Liver (tissue), 9 donors: ENCODE measurements around the gene CCNB2. TPM values are rescaled to one million over a fixed set of nuclear protein-coding genes. Genes with fewer than 3 reads are reported as not detected.

Experiments used
- DNase-seq: peaks from one replicate; pipeline ENCODE4 v3.0.0-alpha.2; 2017; ENCODE audit warnings: low spot score
- H3K27ac ChIP-seq, 2 donors: one replicate each; pipeline ENCODE4 v1.7.0; 2013; ENCODE audit warnings: inconsistent platforms in 2 of 2, low read length in 2 of 2, control low read depth in 1 of 2, low read depth in 1 of 2, mild to moderate bottlenecking in 1 of 2
- H3K27me3 ChIP-seq, 4 donors: one replicate each; pipeline versions ENCODE4 v1.6.1 to v1.7.0; 2013; ENCODE audit warnings: low read length in 3 of 4, inconsistent platforms in 1 of 4, mild to moderate bottlenecking in 1 of 4, moderate library complexity in 1 of 4; ENCODE audit not compliant: control insufficient read depth in 4 of 4, insufficient read depth in 4 of 4
- H3K36me3 ChIP-seq, 4 donors: one replicate each; pipeline versions ENCODE4 v1.6.1 to v1.7.0; 2013; ENCODE audit warnings: low read length in 3 of 4, mild to moderate bottlenecking in 3 of 4, low read depth in 1 of 4, moderate library complexity in 1 of 4; ENCODE audit not compliant: control insufficient read depth in 4 of 4, insufficient read depth in 3 of 4
- H3K4me1 ChIP-seq, 4 donors: one replicate each; pipeline versions ENCODE4 v1.6.1 to v1.7.0; 2013; ENCODE audit warnings: low read length in 3 of 4, mild to moderate bottlenecking in 3 of 4, moderate library complexity in 1 of 4; ENCODE audit not compliant: control insufficient read depth in 4 of 4, insufficient read depth in 4 of 4
- H3K4me3 ChIP-seq, 3 donors: one replicate each; pipeline versions ENCODE4 v1.6.1 to v1.7.0; 2013; ENCODE audit warnings: low read length in 3 of 3, control low read depth in 1 of 3, low read depth in 1 of 3, mild to moderate bottlenecking in 1 of 3
- H3K9ac ChIP-seq, 2 donors: one replicate each; pipeline ENCODE4 v1.7.0; 2013; ENCODE audit warnings: low read length in 2 of 2, mild to moderate bottlenecking in 2 of 2, moderate library complexity in 2 of 2, control low read depth in 1 of 2, low read depth in 1 of 2
- H3K9me3 ChIP-seq, 4 donors: one replicate each; pipeline versions ENCODE4 v1.6.1 to v1.7.0; 2013; ENCODE audit warnings: low read length in 3 of 4; ENCODE audit not compliant: control insufficient read depth in 4 of 4
- ATF3 ChIP-seq: IDR thresholded peaks from 2 replicates; pipeline ENCODE4 v1.6.1; 2016; ENCODE audit warnings: antibody characterized with exemption
- EGR1 ChIP-seq, 2 donors: IDR thresholded peaks; 2 replicates each; pipeline ENCODE4 v1.6.1; 2016 to 2018; ENCODE audit warnings: antibody characterized with exemption in 2 of 2, low read depth in 2 of 2
- FOXA1 ChIP-seq: IDR thresholded peaks from 2 replicates; pipeline ENCODE4 v1.6.1; 2016; ENCODE audit warnings: antibody characterized with exemption
- FOXA2 ChIP-seq: IDR thresholded peaks from 2 replicates; pipeline ENCODE4 v1.6.1; 2016; ENCODE audit warnings: antibody characterized with exemption
- GABPA ChIP-seq, 2 donors: IDR thresholded peaks in 1 of 2; conservative IDR thresholded peaks in 1 of 2; 2 replicates each; pipeline ENCODE4 v1.6.1; 2016; ENCODE audit warnings: antibody characterized with exemption in 2 of 2, mild to moderate bottlenecking in 1 of 2, moderate library complexity in 1 of 2
- HNF4G ChIP-seq: IDR thresholded peaks from 2 replicates; pipeline ENCODE4 v1.6.1; 2016; ENCODE audit warnings: antibody characterized with exemption
- JUND ChIP-seq, 2 donors: IDR thresholded peaks; 2 replicates each; pipeline ENCODE4 v1.6.1; 2016; ENCODE audit warnings: antibody characterized with exemption in 2 of 2
- NR2F2 ChIP-seq: IDR thresholded peaks from 2 replicates; pipeline ENCODE4 v1.6.1; 2016; ENCODE audit warnings: antibody characterized with exemption
- RXRA ChIP-seq, 2 donors: IDR thresholded peaks; 2 replicates each; pipeline ENCODE4 v1.6.1; 2017 to 2018; ENCODE audit warnings: antibody characterized with exemption in 2 of 2, mild to moderate bottlenecking in 1 of 2
- TAF1 ChIP-seq: conservative IDR thresholded peaks from 2 replicates; pipeline ENCODE4 v1.6.1; 2016; ENCODE audit warnings: antibody characterized with exemption, mild to moderate bottlenecking
- YY1 ChIP-seq: IDR thresholded peaks from 2 replicates; pipeline ENCODE4 v1.6.1; 2016; ENCODE audit warnings: antibody characterized with exemption, mild to moderate bottlenecking
- ZBTB33 ChIP-seq: IDR thresholded peaks from 2 replicates; pipeline ENCODE4 v1.6.1; 2016; ENCODE audit warnings: antibody characterized with exemption
- WGBS: extraction: QIAGEN DNeasy Blood & Tissue Kit; methylation state at CpG from one replicate; pipeline ENCODE4 v1.1.7; 2013; 5-methylcytosine and 5-hydroxymethylcytosine counted together
- polyA plus RNA-seq, 2 donors: library from polyadenylated mRNA; stranded (reverse) in 1 of 2; unstranded in 1 of 2; fragments of 200-250 nt in 1 of 2; fragments of >200 nt in 1 of 2; fragmentation: Nextera tagmentation in 1 of 2; extraction: Ambion mirVana in 1 of 2; gene quantifications; one replicate each; pipeline versions ENCODE4 v1.2.1 to v1.2.3, GENCODE V29; 2013 to 2015
- total RNA-seq, 2 donors: library from RNA; depleted of rRNA; stranded (reverse); fragments of >200 nt; gene quantifications; one replicate each; pipeline ENCODE4 v1.2.3, GENCODE V29; 2014
- TF ChIP-seq, protein P1 (sequence below): IDR thresholded peaks from 2 replicates; pipeline ENCODE4 v1.6.1; 2016; ENCODE audit warnings: antibody characterized with exemption
- TF ChIP-seq, protein P2 (sequence below): fragments of 150-350 bp; IDR thresholded peaks from 2 replicates; pipeline ENCODE4 v1.5.1; 2017; ENCODE audit warnings: improper control_type of control experiment, low read depth, low read length; ENCODE audit not compliant: missing input control
- TF ChIP-seq, protein P3 (sequence below): IDR thresholded peaks from 2 replicates; pipeline ENCODE4 v1.6.1; 2016; ENCODE audit warnings: antibody characterized with exemption, mild to moderate bottlenecking
- donor health status: healthy.
- donor health status: healthy.
- donor health status: healthy.
- donor health status: healthy.
- donor health status: healthy.

CCNB2 gene
- total and polyA plus RNA-seq, 4 donors: 0.42 to 53.1 (median 2.0) TPM

DNA sequence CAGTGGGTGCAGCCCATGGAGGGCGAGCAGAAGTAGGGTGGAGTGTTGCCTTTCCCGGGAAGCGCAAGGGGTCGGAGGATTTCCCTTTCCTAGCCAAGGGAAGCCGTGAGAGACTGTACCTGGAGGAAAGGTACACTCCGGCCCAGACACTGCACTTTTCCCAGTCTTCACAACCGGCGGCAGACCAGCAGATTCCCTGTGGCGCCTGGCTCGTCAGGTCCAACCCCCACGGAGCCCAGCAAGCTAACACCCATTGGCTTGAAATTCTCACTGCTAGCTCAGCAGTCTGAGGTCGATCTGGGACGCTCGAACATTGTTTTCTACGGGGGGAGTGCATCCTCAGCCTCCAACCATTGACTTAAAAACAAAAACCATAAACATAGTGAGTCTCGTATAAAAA lies 26.5 kb downstream of the CCNB2 start:
- no peaks in the 10 kb centered on the region for H3K27me3 ChIP-seq
- no peak overlapping the region for H3K4me3 ChIP-seq
- DNase-seq: no peak
- 97% methylated on average over 16 of the region's 16 CpGs for WGBS
- no peaks in the 10 kb centered on the region for H3K4me1 ChIP-seq
- peaks cover 0 to 4% (median under 1%) of the 10 kb centered on the region in 4 donors for H3K9me3 ChIP-seq
- H3K9ac ChIP-seq: no peak overlapping the region
- TF ChIP-seq ZBTB33 (no peak), EGR1 (IDR thresholded peaks at IDR 0.05; ENCODE audit: low read depth in 2 of 2) (no peak), JUND (IDR thresholded peaks at IDR 0.05) (no peak), GABPA (IDR thresholded peaks at IDR 0.05 in 1 of 2, conservative IDR thresholded peaks at IDR 0.05 in 1 of 2) (no peak), NR2F2 (no peak), HNF4G (no peak), YY1 (no peak), ATF3 (no peak), RXRA (IDR thresholded peaks at IDR 0.05) (no peak), TAF1 (no peak), FOXA1 (no peak), FOXA2 (no peak)
- TF ChIP-seq, protein P1, sequence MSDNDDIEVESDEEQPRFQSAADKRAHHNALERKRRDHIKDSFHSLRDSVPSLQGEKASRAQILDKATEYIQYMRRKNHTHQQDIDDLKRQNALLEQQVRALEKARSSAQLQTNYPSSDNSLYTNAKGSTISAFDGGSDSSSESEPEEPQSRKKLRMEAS: no peak
- TF ChIP-seq, protein P2, sequence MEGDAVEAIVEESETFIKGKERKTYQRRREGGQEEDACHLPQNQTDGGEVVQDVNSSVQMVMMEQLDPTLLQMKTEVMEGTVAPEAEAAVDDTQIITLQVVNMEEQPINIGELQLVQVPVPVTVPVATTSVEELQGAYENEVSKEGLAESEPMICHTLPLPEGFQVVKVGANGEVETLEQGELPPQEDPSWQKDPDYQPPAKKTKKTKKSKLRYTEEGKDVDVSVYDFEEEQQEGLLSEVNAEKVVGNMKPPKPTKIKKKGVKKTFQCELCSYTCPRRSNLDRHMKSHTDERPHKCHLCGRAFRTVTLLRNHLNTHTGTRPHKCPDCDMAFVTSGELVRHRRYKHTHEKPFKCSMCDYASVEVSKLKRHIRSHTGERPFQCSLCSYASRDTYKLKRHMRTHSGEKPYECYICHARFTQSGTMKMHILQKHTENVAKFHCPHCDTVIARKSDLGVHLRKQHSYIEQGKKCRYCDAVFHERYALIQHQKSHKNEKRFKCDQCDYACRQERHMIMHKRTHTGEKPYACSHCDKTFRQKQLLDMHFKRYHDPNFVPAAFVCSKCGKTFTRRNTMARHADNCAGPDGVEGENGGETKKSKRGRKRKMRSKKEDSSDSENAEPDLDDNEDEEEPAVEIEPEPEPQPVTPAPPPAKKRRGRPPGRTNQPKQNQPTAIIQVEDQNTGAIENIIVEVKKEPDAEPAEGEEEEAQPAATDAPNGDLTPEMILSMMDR: no peak
- peaks cover 0 to 24% (median 20%) of the 10 kb centered on the region in 4 donors for H3K36me3 ChIP-seq
- H3K27ac ChIP-seq: no peak overlapping the region

DNA sequence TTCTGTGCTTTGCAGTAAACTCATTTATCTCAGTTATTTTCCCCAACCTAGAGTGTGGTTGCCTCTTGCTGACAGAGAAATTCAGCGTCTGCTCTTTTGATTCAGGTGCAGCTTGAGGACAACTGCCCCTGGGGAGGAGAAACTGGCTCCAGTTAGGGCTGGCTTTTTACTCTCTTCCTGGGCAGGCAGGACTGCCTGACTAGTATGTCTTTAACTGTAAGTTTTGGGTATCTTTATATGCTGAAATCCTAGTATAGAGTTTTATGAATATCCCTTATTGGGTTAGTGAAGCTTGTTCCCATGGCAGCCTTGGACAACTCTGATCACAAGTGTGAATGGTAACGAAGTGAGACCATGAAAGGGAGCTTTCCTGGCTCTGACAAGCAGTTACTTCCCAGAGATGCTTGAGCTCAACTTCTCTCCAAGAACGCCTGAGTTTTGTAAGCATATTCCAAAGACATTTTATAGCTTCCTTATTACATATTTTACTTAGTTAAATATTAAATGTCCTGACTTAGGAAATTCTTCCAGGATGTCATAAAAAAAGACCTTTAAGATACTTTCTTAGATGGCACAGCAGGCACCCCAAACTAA lies 27.1 kb downstream of the CCNB2 start:
- peaks cover 0 to 3% (median under 1%) of the 10 kb centered on the region in 4 donors for H3K9me3 ChIP-seq
- H3K36me3 ChIP-seq: peaks cover under 1 to 29% (median 25%) of the 10 kb centered on the region in 4 donors
- WGBS: 86% methylated on average over 3 of the region's 3 CpGs
- TF ChIP-seq GABPA (IDR thresholded peaks at IDR 0.05 in 1 of 2, conservative IDR thresholded peaks at IDR 0.05 in 1 of 2): no peak
- no peak for TF ChIP-seq ATF3
- TF ChIP-seq, protein P3, sequence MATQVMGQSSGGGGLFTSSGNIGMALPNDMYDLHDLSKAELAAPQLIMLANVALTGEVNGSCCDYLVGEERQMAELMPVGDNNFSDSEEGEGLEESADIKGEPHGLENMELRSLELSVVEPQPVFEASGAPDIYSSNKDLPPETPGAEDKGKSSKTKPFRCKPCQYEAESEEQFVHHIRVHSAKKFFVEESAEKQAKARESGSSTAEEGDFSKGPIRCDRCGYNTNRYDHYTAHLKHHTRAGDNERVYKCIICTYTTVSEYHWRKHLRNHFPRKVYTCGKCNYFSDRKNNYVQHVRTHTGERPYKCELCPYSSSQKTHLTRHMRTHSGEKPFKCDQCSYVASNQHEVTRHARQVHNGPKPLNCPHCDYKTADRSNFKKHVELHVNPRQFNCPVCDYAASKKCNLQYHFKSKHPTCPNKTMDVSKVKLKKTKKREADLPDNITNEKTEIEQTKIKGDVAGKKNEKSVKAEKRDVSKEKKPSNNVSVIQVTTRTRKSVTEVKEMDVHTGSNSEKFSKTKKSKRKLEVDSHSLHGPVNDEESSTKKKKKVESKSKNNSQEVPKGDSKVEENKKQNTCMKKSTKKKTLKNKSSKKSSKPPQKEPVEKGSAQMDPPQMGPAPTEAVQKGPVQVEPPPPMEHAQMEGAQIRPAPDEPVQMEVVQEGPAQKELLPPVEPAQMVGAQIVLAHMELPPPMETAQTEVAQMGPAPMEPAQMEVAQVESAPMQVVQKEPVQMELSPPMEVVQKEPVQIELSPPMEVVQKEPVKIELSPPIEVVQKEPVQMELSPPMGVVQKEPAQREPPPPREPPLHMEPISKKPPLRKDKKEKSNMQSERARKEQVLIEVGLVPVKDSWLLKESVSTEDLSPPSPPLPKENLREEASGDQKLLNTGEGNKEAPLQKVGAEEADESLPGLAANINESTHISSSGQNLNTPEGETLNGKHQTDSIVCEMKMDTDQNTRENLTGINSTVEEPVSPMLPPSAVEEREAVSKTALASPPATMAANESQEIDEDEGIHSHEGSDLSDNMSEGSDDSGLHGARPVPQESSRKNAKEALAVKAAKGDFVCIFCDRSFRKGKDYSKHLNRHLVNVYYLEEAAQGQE: no peak
- TF ChIP-seq FOXA2: no peak
- TF ChIP-seq EGR1 (IDR thresholded peaks at IDR 0.05; ENCODE audit: low read depth in 2 of 2): no peak
- DNase-seq: no peak
- H3K9ac ChIP-seq: no peak overlapping the region
- no peaks in the 10 kb centered on the region for H3K27me3 ChIP-seq
- no peak overlapping the region for H3K4me3 ChIP-seq
- H3K4me1 ChIP-seq: no peaks in the 10 kb centered on the region
- H3K27ac ChIP-seq: no peak overlapping the region
